GM18873 (cell line): ENCODE results near the gene PRKAR2B.
"Not testable (repeated sequence)": the region's sequence is repeated elsewhere in the genome, so short reads cannot be mapped to it uniquely, and the experiment has no call there.

Experiments
- ATAC-seq: cut with Tn5 transposase; IDR thresholded peaks from one replicate; pipeline ENCODE4 v1.9.1; 2021; ENCODE audit warnings: mild to moderate bottlenecking, moderate library complexity, moderate number of reproducible peaks; ENCODE audit not compliant: unreplicated experiment, low FRiP score

PRKAR2B gene

GRCh38 chr7:107075863-107076574 lies 31.5 kb downstream of the PRKAR2B start:
- ATAC-seq = no peak

DNA sequence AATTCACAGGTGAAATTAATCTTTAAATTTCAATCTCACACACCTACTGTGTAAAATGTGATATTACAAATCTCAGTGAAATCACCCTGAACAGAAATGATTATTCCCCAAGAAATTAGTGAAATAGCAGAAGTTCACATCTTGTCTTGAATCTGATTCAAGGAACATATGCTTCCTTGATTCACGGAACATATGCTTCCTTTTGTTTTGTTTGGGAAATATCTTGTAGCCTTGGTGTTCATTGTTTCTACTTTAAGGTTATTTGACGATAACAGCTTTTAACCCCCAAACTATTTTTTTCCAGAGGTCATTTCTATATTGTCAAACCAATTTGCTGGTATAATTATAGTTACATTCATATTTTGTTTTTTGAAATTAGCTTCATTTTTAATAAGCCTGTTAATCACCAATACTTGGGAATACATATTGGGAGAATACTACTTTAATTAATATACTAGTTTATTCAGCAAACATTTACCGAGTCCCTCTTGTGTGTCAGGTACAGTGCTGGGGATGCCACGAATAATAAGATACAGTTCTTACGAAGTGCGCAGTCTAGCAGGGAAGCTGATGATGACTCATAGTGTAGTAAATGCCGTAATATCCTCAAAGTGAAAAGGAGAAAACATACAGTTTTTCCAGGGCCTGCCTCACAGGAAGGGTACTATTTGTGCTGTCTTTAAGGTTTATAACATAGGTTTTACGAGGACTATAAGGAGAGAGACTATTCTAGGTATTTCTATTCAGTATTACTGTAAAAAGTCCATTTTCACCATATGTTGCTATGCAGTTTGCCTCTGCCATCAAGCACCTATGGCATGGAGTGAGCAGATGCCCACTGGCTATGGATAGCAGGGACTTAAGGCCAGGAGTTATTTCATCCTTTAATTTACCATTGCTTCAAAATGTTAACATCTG lies 32.5 kb downstream of the PRKAR2B start:
- no peak for ATAC-seq

DNA sequence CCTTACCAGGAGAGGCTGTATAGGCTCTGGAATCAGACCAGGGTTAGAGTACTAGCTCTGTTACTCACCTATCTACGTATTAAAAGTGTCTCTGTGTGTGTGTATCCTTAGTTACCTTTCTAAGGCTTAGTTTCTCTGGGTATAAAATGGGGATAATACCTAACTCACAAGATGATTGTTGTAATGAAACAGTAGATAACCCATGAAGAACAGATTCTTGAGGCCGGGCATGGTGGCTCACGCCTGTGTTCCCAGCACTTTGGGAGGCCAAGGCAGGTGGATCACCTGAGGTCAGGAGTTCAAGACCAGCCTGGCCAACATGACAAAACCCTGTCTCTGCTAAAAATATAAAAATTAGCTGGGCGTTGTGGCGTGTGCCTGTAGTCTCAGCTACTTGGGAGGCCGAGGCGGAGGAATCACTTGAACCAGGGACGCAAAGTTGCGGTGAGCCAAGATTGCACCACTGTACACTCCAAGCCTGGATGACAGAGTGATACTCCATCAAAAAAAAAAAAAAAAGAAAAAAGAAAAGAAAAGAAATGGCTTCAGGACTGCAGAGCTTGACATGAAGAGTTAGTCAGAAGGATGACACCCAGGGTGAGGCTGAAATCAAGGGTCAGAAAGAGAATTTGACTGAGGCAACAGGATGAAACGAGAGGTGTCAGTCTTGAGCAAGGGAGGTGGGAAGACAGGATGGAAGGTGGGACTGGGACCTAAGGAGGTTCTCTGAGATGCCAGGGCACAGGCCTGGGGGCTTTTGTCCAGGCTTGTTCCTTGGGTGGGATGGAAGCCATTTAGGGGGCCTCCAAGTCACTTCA lies 33.4 kb downstream of the PRKAR2B start:
- ATAC-seq = no peak

DNA sequence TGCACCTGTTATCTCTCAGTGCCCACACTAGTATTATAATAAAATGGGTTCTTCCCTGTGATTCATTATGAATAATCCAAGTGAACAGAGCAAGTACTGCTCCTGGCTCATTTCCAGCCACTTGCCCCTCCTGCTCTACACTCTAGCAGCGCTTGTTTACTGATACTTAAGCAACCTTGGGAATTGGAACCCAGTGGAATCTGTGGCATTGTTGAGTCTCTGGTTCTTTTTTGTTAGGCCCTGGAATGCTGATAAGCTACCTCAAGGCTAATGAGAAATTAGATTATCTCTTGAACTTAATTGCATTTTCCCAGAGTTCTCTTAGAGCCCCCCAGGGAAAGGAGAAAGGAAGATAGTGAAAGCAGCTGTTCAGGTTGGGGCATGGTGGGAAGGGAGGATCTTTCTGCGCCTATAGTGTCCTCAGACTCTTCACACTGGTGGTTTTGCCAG lies 34.0 kb downstream of the PRKAR2B start:
- ATAC-seq = no peak

GRCh38 chr7:107079212-107079940 lies 34.9 kb downstream of the PRKAR2B start:
- ATAC-seq = no peak

- ATAC-seq = no peak
Observed at GRCh38 chr7:107080099-107080505, 35.6 kb downstream of the PRKAR2B start.

GRCh38 chr7:107080533-107080932 lies 36.0 kb downstream of the PRKAR2B start:
- no peak for ATAC-seq

DNA sequence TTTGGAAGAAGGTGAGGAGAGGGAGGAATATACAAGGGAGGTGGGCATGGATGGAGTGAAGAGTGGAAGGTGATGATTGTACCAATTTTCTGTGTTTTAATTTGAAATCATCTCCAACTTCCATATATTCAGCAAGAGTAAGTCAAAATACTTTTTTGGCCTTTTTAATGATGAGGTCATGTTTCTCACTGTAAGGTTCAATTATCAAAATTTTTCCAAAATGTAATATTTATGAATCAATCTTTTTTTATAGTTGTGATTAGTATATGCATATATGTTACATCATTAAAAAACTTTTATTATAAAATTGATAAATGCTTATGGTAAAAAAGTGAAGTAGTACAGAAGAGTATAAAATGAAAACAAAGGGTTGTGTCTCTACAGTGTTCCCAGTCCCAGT lies 40.7 kb downstream of the PRKAR2B start:
- ATAC-seq = no peak

DNA sequence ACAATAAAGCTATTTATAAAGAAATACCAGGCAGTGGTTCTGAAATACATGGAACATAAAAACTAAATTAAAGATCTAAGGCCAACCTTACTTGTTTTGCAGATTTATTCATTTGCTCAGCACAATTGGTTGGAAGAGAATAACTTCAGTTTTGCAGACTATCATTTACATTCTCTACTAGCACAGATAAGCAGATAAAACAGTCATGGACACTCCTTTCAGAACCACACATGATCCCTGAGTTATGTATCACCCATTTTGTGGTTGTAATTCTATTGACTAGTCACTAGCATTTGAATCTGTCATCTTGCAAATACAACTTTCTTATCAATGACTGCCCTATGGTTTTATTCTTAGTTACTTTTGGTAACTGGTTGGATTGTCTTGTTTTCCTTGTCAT lies 45.1 kb downstream of the PRKAR2B start:
- no peak for ATAC-seq

- no peak for ATAC-seq
Observed at GRCh38 chr7:107090457-107090856, 46.0 kb downstream of the PRKAR2B start.

DNA sequence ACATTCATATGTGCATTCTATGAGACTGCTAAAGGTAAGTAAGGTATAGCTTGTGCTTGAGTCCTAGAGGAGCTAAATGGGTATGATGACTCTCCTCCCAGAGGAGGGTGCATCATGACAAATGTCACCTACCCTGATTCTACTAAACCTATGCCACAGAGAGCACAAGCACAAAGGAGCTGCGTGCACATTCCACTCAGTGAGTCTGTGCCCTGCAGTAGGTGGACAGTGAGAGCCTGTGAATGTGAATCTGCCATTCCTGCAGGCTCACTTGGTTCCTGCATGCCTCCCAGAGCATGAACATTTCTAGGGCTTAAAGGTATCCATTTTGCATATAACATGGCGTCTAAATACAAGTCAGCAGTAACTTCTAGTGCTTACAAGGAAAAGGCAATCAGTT lies 46.8 kb downstream of the PRKAR2B start:
- no peak for ATAC-seq

DNA sequence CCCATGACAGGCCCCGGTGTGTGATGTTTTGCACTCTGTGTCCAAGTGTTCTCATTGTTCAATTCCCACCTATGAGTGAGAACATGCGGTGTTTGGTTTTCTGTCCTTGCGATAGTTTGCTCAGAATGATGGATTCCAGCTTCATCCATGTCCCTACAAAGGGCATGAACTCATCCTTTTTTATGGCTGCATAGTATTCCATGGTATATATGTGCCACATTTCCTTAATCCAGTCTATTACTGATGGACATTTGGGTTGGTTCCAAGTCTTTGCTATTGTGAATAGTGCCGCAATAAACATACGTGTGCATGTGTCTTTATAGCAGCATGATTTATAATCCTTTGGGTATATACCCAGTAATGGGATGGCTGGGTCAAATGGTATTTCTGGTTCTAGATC lies 49.2 kb downstream of the PRKAR2B start:
- ATAC-seq = not testable (repeated sequence)

GRCh38 chr7:107099154-107099553 lies 54.6 kb downstream of the PRKAR2B start:
- not testable (repeated sequence) for ATAC-seq

DNA sequence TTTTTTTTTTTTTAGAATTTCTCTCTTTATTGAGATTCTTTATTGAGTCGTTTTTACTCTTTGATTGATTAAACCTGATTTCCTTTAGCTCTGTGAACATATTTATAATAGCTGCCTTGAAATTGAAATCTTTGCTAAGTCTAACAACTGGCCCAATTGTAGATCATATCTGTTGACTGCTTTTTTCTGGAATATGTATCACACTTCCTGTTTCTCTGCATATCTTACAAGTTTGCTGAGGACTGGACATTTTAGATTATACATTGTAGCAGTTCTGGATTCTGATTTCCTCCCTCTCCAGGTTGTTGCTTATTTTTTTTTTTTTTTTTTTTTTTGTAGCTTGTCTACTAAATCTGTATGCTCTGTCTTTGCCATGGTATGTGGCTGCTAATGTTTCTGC lies 56.3 kb downstream of the PRKAR2B start:
- no peak for ATAC-seq

- no peak for ATAC-seq
Observed at GRCh38 chr7:107103369-107103768, 58.9 kb downstream of the PRKAR2B start.

GRCh38 chr7:107104801-107105200 lies 60.3 kb downstream of the PRKAR2B start:
- ATAC-seq = no peak

DNA sequence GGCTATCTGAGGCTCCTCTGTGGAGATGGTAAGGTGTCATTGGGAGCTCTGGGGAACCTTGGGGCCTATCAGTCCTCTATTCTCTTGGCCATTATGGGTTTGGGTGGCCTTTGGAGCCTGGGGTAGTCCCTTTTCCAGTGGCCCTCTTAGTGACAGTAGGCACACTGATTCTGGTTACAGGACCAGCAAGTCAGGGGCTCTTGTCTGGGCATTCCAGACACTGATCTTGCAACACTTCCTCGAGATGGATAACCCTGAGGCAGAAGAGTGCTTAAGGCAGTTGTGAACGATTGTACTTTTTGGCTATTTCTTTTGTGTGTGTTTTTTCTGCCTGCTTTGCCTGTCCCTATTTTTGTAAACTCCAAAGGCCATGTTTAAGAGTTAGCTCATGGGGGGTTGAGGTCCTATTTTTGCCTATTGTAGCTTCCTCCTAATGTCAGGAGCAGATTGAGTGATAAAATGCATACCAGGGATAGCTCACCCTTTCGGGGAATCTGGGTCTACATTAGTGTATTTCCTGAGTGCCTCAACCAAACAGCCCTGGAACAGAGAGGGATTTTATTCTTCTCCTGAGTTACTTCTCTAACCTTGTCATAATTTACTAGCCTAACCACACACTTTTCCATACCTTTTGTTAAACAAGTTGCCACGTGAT lies 61.2 kb downstream of the PRKAR2B start:
- ATAC-seq = no peak

DNA sequence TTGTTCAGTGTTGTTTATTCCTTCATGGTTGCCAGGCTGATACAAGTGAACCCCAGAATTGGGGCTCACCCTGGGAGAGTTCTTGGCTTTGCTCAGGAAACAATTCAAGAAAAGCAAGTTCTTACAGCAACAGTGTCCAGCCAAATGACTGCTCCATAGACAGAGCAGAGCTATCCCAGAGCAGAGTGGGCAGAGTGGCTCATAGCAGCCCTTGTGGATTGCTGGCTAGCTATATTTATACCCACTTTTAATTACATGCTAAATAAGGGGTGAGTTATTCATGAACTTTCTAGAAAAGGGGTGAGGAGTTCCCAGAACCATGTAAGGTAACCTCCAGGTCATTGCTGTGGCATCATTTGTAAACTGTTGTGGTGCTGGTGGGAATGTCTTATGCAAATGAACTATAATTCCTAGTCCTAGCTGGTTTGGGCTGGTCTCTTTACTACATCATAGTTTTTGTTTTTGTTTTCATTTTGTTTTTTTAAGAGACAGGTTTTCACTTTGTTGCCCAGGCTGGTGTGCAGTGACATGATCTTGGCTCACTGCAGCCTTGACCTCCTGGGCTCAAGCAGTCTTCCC lies 64.4 kb downstream of the PRKAR2B start:
- no peak for ATAC-seq

DNA sequence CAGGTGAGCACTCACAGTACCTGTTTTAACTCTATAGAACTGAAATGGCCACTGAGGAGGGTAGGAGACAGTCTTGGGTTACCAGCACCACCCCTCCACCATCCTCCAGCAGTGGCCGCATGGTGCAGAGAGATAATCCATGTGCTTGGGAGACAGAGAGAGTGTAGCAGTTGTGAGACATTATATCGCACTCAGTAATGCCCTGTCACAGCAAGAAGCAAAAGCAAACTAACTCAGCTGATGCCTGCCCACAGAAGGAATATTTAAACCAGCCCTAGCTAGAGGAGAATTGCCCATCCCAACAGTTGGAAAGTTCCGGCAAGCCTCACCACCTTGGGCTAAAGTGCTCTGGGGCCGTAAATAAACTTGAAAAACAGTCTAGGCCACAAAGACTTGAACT lies 65.5 kb downstream of the PRKAR2B start:
- ATAC-seq = no peak
